Mesenchymal stem cell (in vitro differentiated cells and primary cell): ENCODE results near the gene MATN3.

Experiments used
- DNase-seq: peaks from one replicate; pipeline ENCODE4 v3.0.0-alpha.2; 2013
- H2AFZ ChIP-seq: one replicate; pipeline ENCODE4 v1.6.1; 2013; ENCODE audit warnings: low read depth, mild to moderate bottlenecking, control low read depth, inconsistent platforms, low read length, moderate library complexity
- H2AK5ac ChIP-seq: 2 replicates; pipeline ENCODE4 v1.6.1; 2013; ENCODE audit warnings: low read length, moderate library complexity, mild to moderate bottlenecking, inconsistent platforms; ENCODE audit not compliant: severe bottlenecking
- H2BK120ac ChIP-seq: one replicate; pipeline ENCODE4 v1.6.1; 2013; ENCODE audit warnings: low read depth, mild to moderate bottlenecking, inconsistent platforms, low read length, moderate library complexity
- H2BK12ac ChIP-seq, 2 experiments: one replicate each; pipeline ENCODE4 v1.6.1; 2013; ENCODE audit warnings: inconsistent platforms in 2 of 2, low read length in 2 of 2, mild to moderate bottlenecking in 2 of 2, moderate library complexity in 2 of 2, control low read depth in 1 of 2
- H2BK15ac ChIP-seq: one replicate; pipeline ENCODE4 v1.6.1; 2013; ENCODE audit warnings: mild to moderate bottlenecking, low read depth, inconsistent platforms; ENCODE audit not compliant: poor library complexity, severe bottlenecking
- H2BK5ac ChIP-seq: 2 replicates; pipeline ENCODE4 v1.6.1; 2013; ENCODE audit warnings: low read depth, mild to moderate bottlenecking, low read length, control low read depth, inconsistent platforms; ENCODE audit not compliant: poor library complexity, severe bottlenecking
- H3K14ac ChIP-seq, 2 experiments: one replicate each; pipeline ENCODE4 v1.6.1; 2013; ENCODE audit warnings: inconsistent platforms in 2 of 2, low read length in 2 of 2, control low read depth in 1 of 2, mild to moderate bottlenecking in 1 of 2, moderate library complexity in 1 of 2
- H3K18ac ChIP-seq, 2 experiments: one replicate each; pipeline ENCODE4 v1.6.1; 2013; ENCODE audit warnings: inconsistent platforms in 2 of 2, low read length in 2 of 2, control low read depth in 1 of 2, low read depth in 1 of 2, mild to moderate bottlenecking in 1 of 2
- H3K23ac ChIP-seq, 2 experiments: one replicate each; pipeline ENCODE4 v1.6.1; 2013; ENCODE audit warnings: inconsistent platforms in 2 of 2, low read length in 2 of 2, mild to moderate bottlenecking in 2 of 2, moderate library complexity in 2 of 2, control low read depth in 1 of 2
- H3K27ac ChIP-seq: 2 replicates; pipeline ENCODE4 v1.5.1; 2013; ENCODE audit warnings: mild to moderate bottlenecking, moderate library complexity, low read length, control low read depth, inconsistent platforms; ENCODE audit not compliant: poor library complexity, severe bottlenecking
- H3K27me3 ChIP-seq, 2 experiments: 2 replicates each; pipeline versions ENCODE4 v1.6.1 to v1.7.0; 2013; ENCODE audit warnings: low read length in 2 of 2, mild to moderate bottlenecking in 2 of 2, moderate library complexity in 2 of 2, control low read depth in 1 of 2, inconsistent platforms in 1 of 2; ENCODE audit not compliant: control insufficient read depth in 1 of 2, insufficient read depth in 1 of 2
- H3K36me3 ChIP-seq, 2 experiments: 2 replicates each; pipeline versions ENCODE4 v1.6.1 to v1.7.0; 2013; ENCODE audit warnings: low read length in 2 of 2, control low read depth in 1 of 2, inconsistent platforms in 1 of 2, low read depth in 1 of 2, mild to moderate bottlenecking in 1 of 2; ENCODE audit not compliant: insufficient read depth in 2 of 2, control insufficient read depth in 1 of 2
- H3K4ac ChIP-seq, 2 experiments: one replicate each; pipeline ENCODE4 v1.6.1; 2013; ENCODE audit warnings: inconsistent platforms in 2 of 2, low read length in 2 of 2, mild to moderate bottlenecking in 2 of 2, moderate library complexity in 2 of 2, control low read depth in 1 of 2, low read depth in 1 of 2
- H3K4me1 ChIP-seq: 2 replicates; pipeline ENCODE4 v1.6.1; 2013; ENCODE audit warnings: low read depth, low read length, control low read depth; ENCODE audit not compliant: control insufficient read depth, insufficient read depth
- H3K4me2 ChIP-seq: 2 replicates; pipeline ENCODE4 v1.6.1; 2013; ENCODE audit warnings: low read length, mild to moderate bottlenecking, inconsistent platforms; ENCODE audit not compliant: poor library complexity, severe bottlenecking
- H3K4me3 ChIP-seq, 2 experiments: 2 replicates each; pipeline versions ENCODE4 v1.5.1 to v1.7.0; 2013; ENCODE audit warnings: low read length in 2 of 2, mild to moderate bottlenecking in 2 of 2, control low read depth in 1 of 2, low read depth in 1 of 2; ENCODE audit not compliant: insufficient read depth in 1 of 2
- H3K79me1 ChIP-seq: replicated peaks from 2 replicates; pipeline ENCODE4 v1.6.1; 2013; ENCODE audit warnings: mild to moderate bottlenecking, control low read depth, low read length, inconsistent platforms; ENCODE audit not compliant: poor library complexity, severe bottlenecking
- H3K9ac ChIP-seq: 2 replicates; pipeline ENCODE4 v1.7.0; 2013; ENCODE audit warnings: mild to moderate bottlenecking, low read length, moderate library complexity
- H3K9me3 ChIP-seq: 2 replicates; pipeline ENCODE4 v1.7.0; 2013; ENCODE audit warnings: mild to moderate bottlenecking, low read length; ENCODE audit not compliant: control insufficient read depth
- H4K8ac ChIP-seq: one replicate; pipeline ENCODE4 v1.6.1; 2013; ENCODE audit warnings: inconsistent platforms, mild to moderate bottlenecking, low read length, moderate library complexity
- H4K91ac ChIP-seq: one replicate; pipeline ENCODE4 v1.6.1; 2013; ENCODE audit warnings: mild to moderate bottlenecking, low read length, inconsistent platforms
- WGBS: methylation state at CpG from one replicate; pipeline ENCODE4 v1.1.7; 2013; ENCODE audit warnings: mixed read lengths; 5-methylcytosine and 5-hydroxymethylcytosine counted together

MATN3 gene

DNA sequence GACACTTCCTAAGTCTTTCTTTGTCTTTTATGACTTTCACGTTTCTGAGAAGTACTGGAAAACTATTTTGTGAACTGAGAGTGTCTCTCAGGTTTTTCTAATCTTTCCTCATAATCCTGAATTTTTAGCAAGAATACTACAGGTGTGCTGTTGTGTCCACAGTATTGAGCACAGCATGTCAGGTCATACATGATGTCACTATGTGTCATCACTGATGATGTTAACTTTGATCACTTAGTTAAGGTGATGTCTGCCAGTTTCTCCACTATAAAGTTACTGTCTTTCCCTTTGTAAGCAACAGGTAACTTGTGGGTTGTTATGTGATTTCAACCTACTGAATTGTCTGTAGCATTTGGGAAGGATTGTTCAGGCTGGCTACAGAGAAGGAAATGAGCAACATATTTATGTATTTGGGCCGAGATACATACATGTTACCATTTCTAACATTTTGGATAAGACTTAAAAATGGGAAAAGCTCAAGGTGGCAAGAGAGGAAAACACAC, 11.1 kb downstream of the MATN3 start:
- Histone ChIP-seq H2BK15ac (no peak overlapping the region), H3K36me3 (no peaks in the 10 kb centered on the region), H2BK120ac (no peak overlapping the region), H3K4me1 (no peaks in the 10 kb centered on the region), H4K8ac (no peak overlapping the region), H3K27me3 (no peaks in the 10 kb centered on the region), H3K18ac (no peak overlapping the region), H2BK5ac (no peak overlapping the region), H2AK5ac (no peak overlapping the region), H3K4me2 (no peak overlapping the region), H3K23ac (no peak overlapping the region), H3K4me3 (no peak overlapping the region), H2AFZ (no peak overlapping the region), H3K27ac (no peak overlapping the region), H3K79me1 (no peaks in the 10 kb centered on the region), H3K4ac (no peak overlapping the region), H3K14ac (no peak overlapping the region), H2BK12ac (no peak overlapping the region), H3K9me3 (no peaks in the 10 kb centered on the region), H4K91ac (no peak overlapping the region), H3K9ac (no peak overlapping the region)
- 75% methylated on average over 1 of the region's 2 CpGs for WGBS
- DNase-seq, result no peak

DNA sequence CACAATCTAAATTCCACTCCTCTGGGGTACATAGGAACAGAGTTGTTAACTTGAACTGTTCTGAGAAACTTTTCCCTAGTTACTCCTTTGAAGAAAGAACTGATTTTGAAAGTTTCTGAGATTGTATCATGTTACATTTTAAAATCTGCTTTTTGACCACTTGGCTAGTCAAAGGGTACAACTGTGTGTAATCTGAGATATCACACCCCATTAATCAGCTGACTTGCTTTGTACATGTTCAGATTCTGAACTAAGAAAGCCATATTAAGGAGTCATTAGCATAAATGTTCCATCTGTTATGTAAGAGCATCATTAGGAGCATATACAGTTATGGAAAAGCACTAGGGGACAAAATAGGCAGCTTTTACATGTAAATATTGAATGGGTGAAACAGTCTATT, 18.7 kb downstream of the MATN3 start:
- Histone ChIP-seq H2AFZ (no peak overlapping the region), H2BK5ac (no peak overlapping the region), H4K8ac (no peak overlapping the region), H2BK15ac (no peak overlapping the region), H3K4ac (no peak overlapping the region), H3K4me2 (no peak overlapping the region), H3K27ac (no peak overlapping the region), H3K9ac (no peak overlapping the region), H3K23ac (no peak overlapping the region), H3K36me3 (no peaks in the 10 kb centered on the region), H2AK5ac (no peak overlapping the region), H4K91ac (no peak overlapping the region), H3K4me1 (peaks cover 2% of the 10 kb centered on the region), H3K4me3 (no peak overlapping the region), H2BK120ac (no peak overlapping the region), H3K14ac (no peak overlapping the region), H3K27me3 (no peaks in the 10 kb centered on the region), H2BK12ac (no peak overlapping the region), H3K18ac (no peak overlapping the region), H3K79me1 (peaks cover 10% of the 10 kb centered on the region), H3K9me3 (no peaks in the 10 kb centered on the region)
- DNase-seq, result no peak

- Histone ChIP-seq H3K18ac (no peak overlapping the region), H3K4me3 (no peak overlapping the region), H3K9me3 (no peaks in the 10 kb centered on the region), H3K9ac (no peak overlapping the region), H3K4ac (no peak overlapping the region), H3K4me1 (peaks cover 2% of the 10 kb centered on the region), H3K4me2 (no peak overlapping the region), H2AFZ (no peak overlapping the region), H4K8ac (no peak overlapping the region), H3K27ac (no peak overlapping the region), H2BK120ac (no peak overlapping the region), H2BK5ac (no peak overlapping the region), H2BK12ac (no peak overlapping the region), H3K79me1 (peaks cover 15% of the 10 kb centered on the region), H2AK5ac (no peak overlapping the region), H3K23ac (no peak overlapping the region), H3K14ac (no peak overlapping the region), H3K36me3 (peaks cover 0 to 4% of the 10 kb centered on the region in 2 experiments), H4K91ac (no peak overlapping the region), H2BK15ac (no peak overlapping the region), H3K27me3 (no peaks in the 10 kb centered on the region)
- no peak for DNase-seq
- WGBS, result no CpG with 5 or more reads among the region's 1 CpG
These were observed 20.6 kb downstream of the MATN3 start for GRCh38 chr2:19991895-19992294.

- DNase-seq, result no peak
- H4K91ac ChIP-seq, result peak overlapping the region; percentile 99
- H3K9me3 ChIP-seq, result no peaks in the 10 kb centered on the region
- peak overlapping the region; percentile 76 for H3K4me2 ChIP-seq
- peaks cover 2% of the 10 kb centered on the region for H3K4me1 ChIP-seq
- peak overlapping the region; percentile 99 for H2AFZ ChIP-seq
- H3K9ac ChIP-seq, result peak overlapping the region; percentile 94
- H2BK120ac ChIP-seq, result peak overlapping the region; percentile 61
- H2BK12ac ChIP-seq, result peak overlapping the region in 1 of 2 experiments; percentile 90
- WGBS, result 15% methylated on average over 10 of the region's 10 CpGs
- no peaks in the 10 kb centered on the region for H3K27me3 ChIP-seq
- peaks cover 0 to 8% of the 10 kb centered on the region in 2 experiments for H3K36me3 ChIP-seq
- H3K4ac ChIP-seq, result peak overlapping the region in 1 of 2 experiments; percentile 98
- H3K18ac ChIP-seq, result peak overlapping the region; percentile 79 to 89
- peak overlapping the region in 1 of 2 experiments; percentile 94 for H3K14ac ChIP-seq
- H3K23ac ChIP-seq, result no peak overlapping the region
- peaks cover 20% of the 10 kb centered on the region for H3K79me1 ChIP-seq
- H3K27ac ChIP-seq, result no peak overlapping the region
- no peak overlapping the region for H2BK5ac ChIP-seq
- no peak overlapping the region for H2AK5ac ChIP-seq
- H4K8ac ChIP-seq, result peak overlapping the region; percentile 100
- peak overlapping the region; percentile 89 to 94 for H3K4me3 ChIP-seq
- peak overlapping the region; percentile 97 for H2BK15ac ChIP-seq
These were observed 22.1 kb downstream of the MATN3 start for GRCh38 chr2:19990416-19990728.
